Tibial artery (tissue), 4 donors: ENCODE data around the gene CA9.
A peak's percentile ranks its signal among the peaks of the same experiment; 100 is the strongest.

Experiments
- DNase-seq, 2 donors: peaks; one replicate each; pipeline ENCODE4 v3.0.0-alpha.2; 2019
- H3K27ac ChIP-seq, 2 donors: fragments of 200-600 bp; sonication (generic) in 1 of 2; 1 replicate in 1 of 2; 2 replicates in 1 of 2; pipeline ENCODE4 v1.5.1; 2018 to 2019; ENCODE audit warnings: mild to moderate bottlenecking in 1 of 2
- H3K27me3 ChIP-seq, 2 donors: fragments of 200-600 bp; sonication (generic) in 1 of 2; one replicate each; pipeline versions ENCODE4 v1.5.1 to v1.6.0; 2016 to 2019
- H3K36me3 ChIP-seq, 3 donors: fragments of 200-600 bp; sonication (generic) in 2 of 3; one replicate each; pipeline ENCODE4 v1.5.1; 2016 to 2019; ENCODE audit warnings: mild to moderate bottlenecking in 2 of 3
- H3K4me1 ChIP-seq, 4 donors: fragments of 200-600 bp; sonication (generic) in 2 of 4; 1 replicate in 3 of 4; 2 replicates in 1 of 4; pipeline ENCODE4 v1.5.1; 2016 to 2019
- H3K4me3 ChIP-seq, 2 donors: fragments of 200-600 bp; sonication (generic) in 1 of 2; 1 replicate in 1 of 2; 2 replicates in 1 of 2; pipeline ENCODE4 v1.5.1; 2018 to 2019; ENCODE audit warnings: mild to moderate bottlenecking in 2 of 2
- H3K9me3 ChIP-seq, 3 donors: fragments of 200-600 bp; sonication (generic) in 1 of 3; one replicate each; pipeline ENCODE4 v1.5.1; 2016 to 2019
- intact Hi-C: fragments of 100-400 bp; cut with DNase I; formaldehyde crosslinking; loops from one replicate; pipeline ENCODE4 v1.15.0; 2023; ENCODE audit warnings: low total_unique reads
- TF ChIP-seq, protein P1 (sequence below), 2 experiments: fragments of 200-600 bp in 1 of 2; fragments of 450-650 bp in 1 of 2; IDR thresholded peaks; one replicate each; pipeline ENCODE4 v1.5.1; 2017 to 2019; ENCODE audit warnings: antibody characterized with exemption in 2 of 2, mild to moderate bottlenecking in 1 of 2, moderate library complexity in 1 of 2

The CA9 gene

DNA sequence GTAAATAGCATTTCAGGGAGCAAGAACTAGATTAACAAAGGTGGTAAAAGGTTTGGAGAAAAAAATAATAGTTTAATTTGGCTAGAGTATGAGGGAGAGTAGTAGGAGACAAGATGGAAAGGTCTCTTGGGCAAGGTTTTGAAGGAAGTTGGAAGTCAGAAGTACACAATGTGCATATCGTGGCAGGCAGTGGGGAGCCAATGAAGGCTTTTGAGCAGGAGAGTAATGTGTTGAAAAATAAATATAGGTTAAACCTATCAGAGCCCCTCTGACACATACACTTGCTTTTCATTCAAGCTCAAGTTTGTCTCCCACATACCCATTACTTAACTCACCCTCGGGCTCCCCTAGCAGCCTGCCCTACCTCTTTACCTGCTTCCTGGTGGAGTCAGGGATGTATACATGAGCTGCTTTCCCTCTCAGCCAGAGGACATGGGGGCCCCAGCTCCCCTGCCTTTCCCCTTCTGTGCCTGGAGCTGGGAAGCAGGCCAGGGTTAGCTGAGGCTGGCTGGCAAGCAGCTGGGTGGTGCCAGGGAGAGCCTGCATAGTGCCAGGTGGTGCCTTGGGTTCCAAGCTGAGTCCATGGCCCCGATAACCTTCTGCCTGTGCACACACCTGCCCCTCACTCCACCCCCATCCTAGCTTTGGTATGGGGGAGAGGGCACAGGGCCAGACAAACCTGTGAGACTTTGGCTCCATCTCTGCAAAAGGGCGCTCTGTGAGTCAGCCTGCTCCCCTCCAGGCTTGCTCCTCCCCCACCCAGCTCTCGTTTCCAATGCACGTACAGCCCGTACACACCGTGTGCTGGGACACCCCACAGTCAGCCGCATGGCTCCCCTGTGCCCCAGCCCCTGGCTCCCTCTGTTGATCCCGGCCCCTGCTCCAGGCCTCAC, at the start of gene CA9:
Gene CA9 (plus strand): TSS at position 797 of the 893 bp plus-strand sequence. CDS start 32 bp downstream, at position 829.
- Histone ChIP-seq H3K4me3 (no peak within 1 kb of the TSS), H3K36me3 (no peaks in the 10 kb centered on the region), H3K4me1 (peaks cover 0 to 36% (median 22%) of the 10 kb centered on the region in 4 donors), H3K27me3 (no peaks in the 10 kb centered on the region), H3K27ac (peak within 1 kb of the TSS; percentile 23 to 35), H3K9me3 (no peaks in the 10 kb centered on the region)
- peak in 1 of 2 donors; percentile 88 for DNase-seq
- TF ChIP-seq, protein P1, sequence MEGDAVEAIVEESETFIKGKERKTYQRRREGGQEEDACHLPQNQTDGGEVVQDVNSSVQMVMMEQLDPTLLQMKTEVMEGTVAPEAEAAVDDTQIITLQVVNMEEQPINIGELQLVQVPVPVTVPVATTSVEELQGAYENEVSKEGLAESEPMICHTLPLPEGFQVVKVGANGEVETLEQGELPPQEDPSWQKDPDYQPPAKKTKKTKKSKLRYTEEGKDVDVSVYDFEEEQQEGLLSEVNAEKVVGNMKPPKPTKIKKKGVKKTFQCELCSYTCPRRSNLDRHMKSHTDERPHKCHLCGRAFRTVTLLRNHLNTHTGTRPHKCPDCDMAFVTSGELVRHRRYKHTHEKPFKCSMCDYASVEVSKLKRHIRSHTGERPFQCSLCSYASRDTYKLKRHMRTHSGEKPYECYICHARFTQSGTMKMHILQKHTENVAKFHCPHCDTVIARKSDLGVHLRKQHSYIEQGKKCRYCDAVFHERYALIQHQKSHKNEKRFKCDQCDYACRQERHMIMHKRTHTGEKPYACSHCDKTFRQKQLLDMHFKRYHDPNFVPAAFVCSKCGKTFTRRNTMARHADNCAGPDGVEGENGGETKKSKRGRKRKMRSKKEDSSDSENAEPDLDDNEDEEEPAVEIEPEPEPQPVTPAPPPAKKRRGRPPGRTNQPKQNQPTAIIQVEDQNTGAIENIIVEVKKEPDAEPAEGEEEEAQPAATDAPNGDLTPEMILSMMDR (IDR thresholded peaks at IDR 0.05) = no peak
- intact Hi-C loops = no loop called here

DNA sequence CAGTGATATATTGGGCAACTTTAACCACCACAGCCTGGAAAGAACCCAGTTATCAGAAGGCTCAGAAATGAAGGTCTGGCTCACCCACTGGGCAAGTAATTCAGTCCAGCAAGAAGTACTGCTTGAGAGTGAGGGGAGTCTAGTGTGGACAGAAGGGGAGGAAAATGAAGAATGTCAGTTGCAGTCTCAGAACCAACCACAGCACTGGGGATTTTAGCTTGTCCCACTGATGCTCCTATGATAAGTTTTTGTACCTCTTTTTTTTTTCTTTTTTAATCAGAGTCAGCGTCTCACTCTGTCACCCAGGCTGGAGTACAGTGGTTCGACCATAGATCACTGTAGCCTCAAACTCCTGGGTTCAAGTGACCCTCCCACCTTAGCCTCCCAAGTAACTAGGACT, 46.2 kb upstream of the CA9 start:
- Histone ChIP-seq H3K4me1 (no peaks in the 10 kb centered on the region), H3K27ac (no peak overlapping the region), H3K36me3 (no peaks in the 10 kb centered on the region), H3K27me3 (no peaks in the 10 kb centered on the region), H3K9me3 (no peaks in the 10 kb centered on the region), H3K4me3 (no peak overlapping the region)
- intact Hi-C loops = no loop called here
- peak in 1 of 2 donors; percentile 3 for DNase-seq
- TF ChIP-seq, protein P1 (IDR thresholded peaks at IDR 0.05) = no peak

DNA sequence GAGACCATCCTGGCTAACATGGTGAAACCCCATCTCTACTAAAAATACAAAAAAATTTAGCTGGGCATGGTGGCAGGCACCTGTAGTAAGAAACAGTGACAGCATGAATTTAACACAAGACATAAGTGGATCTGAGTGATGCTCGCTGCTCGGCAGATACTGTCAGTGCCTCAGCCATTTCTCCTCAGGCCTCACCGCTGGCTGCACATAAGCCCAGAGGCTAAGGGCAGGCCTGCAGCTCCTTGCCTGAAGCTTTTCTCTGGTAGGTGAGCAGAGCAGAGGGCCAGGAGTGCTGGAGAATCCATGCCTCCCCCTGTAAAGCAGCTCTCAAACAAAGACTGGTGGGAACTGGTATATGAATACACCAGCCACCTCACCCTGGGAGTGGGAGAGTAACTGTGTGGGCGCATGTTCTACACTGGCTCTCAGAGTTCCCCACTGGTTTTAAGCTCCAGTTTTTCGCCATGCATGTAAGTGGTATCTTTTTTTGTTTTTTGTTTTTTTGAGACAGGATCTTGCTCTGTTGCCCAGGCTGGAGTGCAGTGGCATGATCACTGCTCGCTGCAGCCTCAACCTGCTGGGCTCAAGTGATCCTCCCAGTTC, 45.2 kb upstream of the CA9 start:
- peak in 1 of 2 donors; percentile 37 for DNase-seq

DNA sequence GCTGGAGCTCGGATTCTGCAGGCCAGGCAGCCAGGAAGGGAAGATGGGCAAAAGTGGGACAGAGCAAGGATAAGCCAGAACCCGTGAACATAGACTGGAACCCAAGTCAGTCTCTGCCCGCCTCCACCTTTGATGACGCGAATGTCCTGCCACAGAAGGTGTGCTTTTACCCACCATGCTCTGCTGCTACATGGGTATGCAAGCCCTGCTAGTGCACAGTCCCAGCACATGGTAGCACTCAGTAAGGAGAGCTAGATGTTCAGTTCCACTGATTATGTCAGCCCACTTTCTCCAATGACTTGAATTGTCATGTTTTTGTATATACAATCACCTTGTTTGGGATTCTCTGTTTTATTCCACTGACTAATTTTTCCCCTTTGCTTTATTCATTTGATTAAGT, 44.1 kb upstream of the CA9 start:
- Histone ChIP-seq H3K27ac (no peak overlapping the region), H3K4me1 (no peaks in the 10 kb centered on the region), H3K36me3 (no peaks in the 10 kb centered on the region), H3K27me3 (no peaks in the 10 kb centered on the region), H3K4me3 (no peak overlapping the region), H3K9me3 (no peaks in the 10 kb centered on the region)
- TF ChIP-seq, protein P1 (IDR thresholded peaks at IDR 0.05) = no peak
- intact Hi-C loops = no loop called here
- DNase-seq = peak in 1 of 2 donors; percentile 45

More for the DNA sequence above, 45.2 kb upstream of the CA9 start:
- TF ChIP-seq, protein P1 (IDR thresholded peaks at IDR 0.05) = no peak
- no peaks in the 10 kb centered on the region for H3K4me1 ChIP-seq
- H3K27me3 ChIP-seq = no peaks in the 10 kb centered on the region
- no peaks in the 10 kb centered on the region for H3K36me3 ChIP-seq
- no peak overlapping the region for H3K4me3 ChIP-seq
- H3K27ac ChIP-seq = no peak overlapping the region
- no peaks in the 10 kb centered on the region for H3K9me3 ChIP-seq
- intact Hi-C loops = no loop called here

DNA sequence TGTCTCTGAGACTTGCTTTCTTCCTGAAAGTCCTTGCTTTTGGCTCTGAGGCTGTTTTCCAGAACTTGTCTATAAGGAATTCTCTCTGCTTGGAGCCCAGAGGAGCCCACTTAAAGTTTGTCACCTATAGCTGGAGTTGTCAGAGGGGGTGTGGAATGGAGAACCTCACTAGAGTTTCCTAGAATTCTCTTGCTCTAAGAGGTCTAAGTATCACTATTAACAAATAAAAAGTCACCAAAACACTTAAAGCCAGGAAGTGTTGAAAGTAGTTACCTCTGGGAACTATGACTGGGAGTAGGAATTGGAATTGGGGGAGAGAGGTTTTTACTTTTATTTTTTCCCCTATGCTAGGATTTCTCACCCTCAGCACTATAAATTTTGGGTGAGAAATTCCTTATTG, 38.0 kb upstream of the CA9 start:
- TF ChIP-seq, protein P1 (IDR thresholded peaks at IDR 0.05) = no peak
- peaks cover 0 to 3% (median 0%) of the 10 kb centered on the region in 3 donors for H3K36me3 ChIP-seq
- no peak overlapping the region for H3K4me3 ChIP-seq
- peak in 1 of 2 donors; percentile 6 for DNase-seq
- no peaks in the 10 kb centered on the region for H3K4me1 ChIP-seq
- intact Hi-C loops = loop anchor here (10.0 kb wide), 1 partner anchor 229 kb away; no protein-coding TSS in a partner anchor
- no peaks in the 10 kb centered on the region for H3K9me3 ChIP-seq
- no peaks in the 10 kb centered on the region for H3K27me3 ChIP-seq
- no peak overlapping the region for H3K27ac ChIP-seq
